ENCODE data around the gene PALLD.

PALLD gene

DNA sequence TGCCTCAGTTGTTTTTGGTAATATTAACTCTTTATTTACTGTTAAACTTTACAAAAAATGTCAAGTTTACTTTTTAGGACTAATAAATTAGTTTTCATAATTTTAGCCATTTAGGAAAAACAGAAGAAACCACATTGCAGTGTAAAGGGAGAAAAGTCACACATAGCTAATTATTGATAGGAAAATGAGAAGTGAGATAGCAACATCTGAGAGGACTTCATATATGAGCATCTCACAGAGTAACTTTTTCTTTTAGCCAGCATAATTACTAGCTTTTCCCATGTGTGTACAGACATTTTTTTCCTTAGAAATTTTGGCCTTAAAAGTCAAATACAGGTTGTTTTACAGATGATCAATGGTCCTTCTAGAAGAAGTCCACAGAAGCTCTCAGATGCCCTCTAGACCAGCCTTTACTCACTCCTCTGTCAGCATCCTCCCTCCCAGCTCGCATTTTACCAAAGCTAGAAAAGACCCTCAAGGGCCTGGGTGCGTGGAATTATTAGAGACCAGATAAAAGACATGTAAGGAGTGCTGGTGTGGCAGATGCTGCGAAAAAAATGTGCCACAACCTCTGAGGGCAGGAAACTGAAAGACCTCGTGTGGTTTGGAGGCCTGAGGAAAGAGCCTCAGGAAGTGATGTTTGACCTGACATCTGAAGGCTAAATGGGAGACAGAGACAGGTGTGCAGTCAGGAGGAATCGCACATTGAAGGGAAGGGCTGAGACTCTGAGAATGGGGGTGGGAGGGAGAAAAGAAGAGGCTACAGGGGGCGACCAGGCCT lies 356.3 kb downstream of the PALLD start:
- no peak for TF ChIP-seq GATA2 (IDR thresholded peaks at IDR 0.05; ENCODE audit: low read depth, low read length)
- no peak for TF ChIP-seq GATA3 (IDR thresholded peaks at IDR 0.05; ENCODE audit: low read depth, low read length)

DNA sequence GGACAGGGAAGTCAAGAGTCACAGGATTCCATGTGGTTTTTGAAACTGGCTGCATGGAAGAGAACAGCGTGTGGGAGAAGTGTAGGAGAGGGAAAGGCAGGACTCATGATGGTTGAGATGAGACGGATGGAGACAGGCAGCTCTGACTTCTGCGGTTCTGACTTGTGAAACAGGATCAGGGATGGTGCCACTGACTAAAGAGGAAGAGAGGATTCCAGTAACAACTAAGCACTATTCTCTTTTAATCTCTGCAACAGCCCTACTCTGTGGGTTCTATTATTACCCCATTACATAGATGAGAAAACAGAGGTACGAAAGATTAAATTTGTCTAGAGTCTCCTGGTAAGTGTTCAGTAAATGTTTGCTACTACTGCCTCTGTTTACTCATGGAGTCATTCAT lies 356.9 kb downstream of the PALLD start:
- TF ChIP-seq GATA3 (IDR thresholded peaks at IDR 0.05; ENCODE audit: low read depth, low read length) (no peak), GATA2 (IDR thresholded peaks at IDR 0.05; ENCODE audit: low read depth, low read length) (no peak)

GRCh38 chr4:168854350-168854921 lies 357.6 kb downstream of the PALLD start:
- TF ChIP-seq GATA2 (IDR thresholded peaks at IDR 0.05; ENCODE audit: low read depth, low read length) = no peak

DNA sequence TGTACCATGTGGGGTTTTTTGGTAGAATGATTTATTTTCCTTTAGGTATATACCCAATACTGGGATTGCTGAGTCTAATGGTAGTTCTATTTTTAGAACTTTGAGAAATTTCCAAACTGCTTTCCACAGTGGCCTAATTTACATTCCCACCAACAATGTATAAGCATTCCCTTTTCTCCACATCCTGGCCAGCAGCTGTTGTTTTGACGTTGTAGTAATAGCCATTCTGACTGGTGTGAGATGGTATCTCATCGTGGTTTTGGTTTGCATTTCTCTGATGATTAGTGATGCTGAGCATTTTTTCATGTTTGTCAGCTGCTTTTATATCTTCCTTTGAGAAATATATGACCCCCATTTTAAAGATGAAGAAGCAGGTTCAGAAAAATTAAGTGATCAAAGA lies 359.5 kb downstream of the PALLD start:
- TF ChIP-seq GATA2 (IDR thresholded peaks at IDR 0.05; ENCODE audit: low read depth, low read length) = no peak
- no peak for TF ChIP-seq GATA3 (IDR thresholded peaks at IDR 0.05; ENCODE audit: low read depth, low read length)

GRCh38 chr4:168857009-168857408 lies 360.2 kb downstream of the PALLD start:
- TF ChIP-seq GATA3 (IDR thresholded peaks at IDR 0.05; ENCODE audit: low read depth, low read length) (no peak), GATA2 (IDR thresholded peaks at IDR 0.05; ENCODE audit: low read depth, low read length) (no peak)

DNA sequence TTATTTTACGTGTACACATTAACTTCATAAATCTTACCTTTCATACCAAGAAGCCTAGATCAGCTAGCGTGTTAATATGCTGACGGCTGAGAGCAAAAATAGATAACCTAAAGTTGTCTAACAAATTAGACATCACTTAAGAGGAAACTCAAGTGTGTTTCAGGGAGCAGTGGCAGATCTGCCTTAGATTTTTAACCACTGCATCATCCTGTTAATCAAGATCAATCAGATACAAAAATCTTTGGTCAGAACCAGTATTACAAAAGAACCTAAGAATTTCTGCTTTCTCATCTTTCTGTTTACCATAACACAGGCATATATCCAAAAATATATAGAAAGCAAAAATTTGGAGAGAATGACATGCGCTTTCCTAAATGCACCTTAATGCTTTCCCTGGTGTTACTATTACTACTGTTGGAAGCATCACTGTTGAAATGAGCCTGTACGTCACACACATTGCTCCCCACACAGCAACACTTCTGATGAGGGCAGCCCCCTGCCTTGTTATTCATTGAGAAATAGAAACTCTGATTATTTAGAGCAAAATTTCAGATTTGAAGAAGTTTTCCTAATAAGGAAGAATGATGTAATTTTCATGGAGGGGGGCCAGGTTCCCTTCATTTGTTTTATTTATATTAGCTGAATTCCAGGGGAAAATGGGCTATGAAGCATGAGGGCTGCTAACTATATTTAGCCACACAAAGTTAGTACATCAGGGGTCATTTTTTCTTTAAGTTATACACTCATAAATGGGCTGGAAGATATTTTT lies 360.9 kb downstream of the PALLD start:
- no peak for TF ChIP-seq GATA2 (IDR thresholded peaks at IDR 0.05; ENCODE audit: low read depth, low read length)
- TF ChIP-seq GATA3 (IDR thresholded peaks at IDR 0.05; ENCODE audit: low read depth, low read length) = no peak

GRCh38 chr4:168859100-168859499 lies 362.2 kb downstream of the PALLD start:
- TF ChIP-seq GATA2 (IDR thresholded peaks at IDR 0.05; ENCODE audit: low read depth, low read length) (no peak), GATA3 (IDR thresholded peaks at IDR 0.05; ENCODE audit: low read depth, low read length) (no peak)

- TF ChIP-seq GATA2 (IDR thresholded peaks at IDR 0.05; ENCODE audit: low read depth, low read length) = no peak
- no peak for TF ChIP-seq GATA3 (IDR thresholded peaks at IDR 0.05; ENCODE audit: low read depth, low read length)
These were observed 363.2 kb downstream of the PALLD start for GRCh38 chr4:168859888-168860694.

GRCh38 chr4:168860827-168861226 lies 364.0 kb downstream of the PALLD start:
- TF ChIP-seq GATA3 (IDR thresholded peaks at IDR 0.05; ENCODE audit: low read depth, low read length) = no peak
- TF ChIP-seq GATA2 (IDR thresholded peaks at IDR 0.05; ENCODE audit: low read depth, low read length) = no peak

DNA sequence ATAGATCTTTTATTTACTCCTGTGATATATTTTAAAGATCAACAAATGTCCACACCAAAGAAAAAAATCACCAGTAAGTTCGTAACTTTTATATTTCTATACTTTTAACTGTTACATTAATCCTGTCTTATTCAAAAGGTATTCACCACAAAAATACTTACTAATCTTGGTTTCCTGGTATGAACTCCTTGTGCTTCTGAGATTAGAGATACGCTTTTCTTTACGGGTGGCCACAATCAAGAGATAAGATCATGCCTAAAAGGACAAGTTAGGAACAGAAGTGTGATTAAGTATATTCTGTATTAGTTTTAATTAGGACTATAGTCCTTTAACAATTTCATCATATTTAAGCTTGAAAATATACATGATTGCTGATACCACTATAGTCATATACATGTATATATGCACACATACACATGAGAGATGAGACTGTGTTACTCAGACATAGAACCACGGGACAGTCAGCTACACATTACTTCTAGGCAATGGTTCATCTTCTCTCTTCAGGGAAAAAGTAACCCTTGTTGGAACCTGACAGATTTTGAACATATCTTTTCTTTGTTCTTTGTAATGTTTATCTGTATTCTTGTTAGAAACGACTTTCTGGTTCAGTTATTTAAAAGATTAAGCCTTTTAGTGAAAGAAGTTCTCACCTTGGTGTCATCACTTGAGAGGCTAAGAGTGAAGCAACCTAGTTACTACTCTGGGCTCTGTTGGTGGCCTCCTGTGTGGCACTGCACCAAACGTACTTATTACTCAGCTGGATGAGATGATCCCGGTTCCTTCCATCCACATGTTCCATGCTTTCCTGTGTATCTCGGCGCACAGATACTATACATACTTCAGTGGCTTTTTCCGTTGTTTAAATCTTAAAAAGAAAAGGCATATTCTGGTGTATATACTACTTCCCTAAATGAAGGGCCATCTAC lies 367.1 kb downstream of the PALLD start:
- no peak for TF ChIP-seq GATA2 (IDR thresholded peaks at IDR 0.05; ENCODE audit: low read depth, low read length)
- TF ChIP-seq GATA3 (IDR thresholded peaks at IDR 0.05; ENCODE audit: low read depth, low read length) = no peak

- no peak for TF ChIP-seq GATA2 (IDR thresholded peaks at IDR 0.05; ENCODE audit: low read depth, low read length)
- TF ChIP-seq GATA3 (IDR thresholded peaks at IDR 0.05; ENCODE audit: low read depth, low read length) = no peak
These were observed 368.1 kb downstream of the PALLD start for GRCh38 chr4:168864821-168865541.

GRCh38 chr4:168865854-168866253 lies 369.0 kb downstream of the PALLD start:
- TF ChIP-seq GATA3 (IDR thresholded peaks at IDR 0.05; ENCODE audit: low read depth, low read length) (no peak), GATA2 (IDR thresholded peaks at IDR 0.05; ENCODE audit: low read depth, low read length) (no peak)
